GM21390 (cell line): Measurements from ENCODE around the gene ADD3.

Source experiments
- ATAC-seq: cut with Tn5 transposase; IDR thresholded peaks from one replicate; pipeline ENCODE4 v1.9.1; 2021; ENCODE audit not compliant: unreplicated experiment

The ADD3 gene

DNA sequence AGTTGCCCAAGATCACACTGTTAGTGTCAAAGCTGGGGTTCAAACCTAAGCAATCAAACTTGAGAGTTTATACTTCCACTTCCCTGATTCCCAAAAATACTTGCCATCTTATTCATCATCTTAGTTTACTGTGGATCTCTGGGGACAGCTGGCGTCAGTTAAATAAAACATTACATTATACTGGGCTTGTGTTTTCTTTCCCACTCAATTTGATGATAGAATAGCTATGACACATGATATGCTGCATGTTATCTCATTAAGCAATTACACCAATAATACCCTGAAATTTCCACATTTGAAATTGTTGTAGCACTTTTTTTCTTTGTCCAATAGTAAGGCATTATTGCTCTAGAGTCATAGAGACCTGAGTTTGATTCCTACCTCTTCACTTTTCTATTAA is 136.7 kb downstream of the ADD3 start:
- ATAC-seq: no peak

DNA sequence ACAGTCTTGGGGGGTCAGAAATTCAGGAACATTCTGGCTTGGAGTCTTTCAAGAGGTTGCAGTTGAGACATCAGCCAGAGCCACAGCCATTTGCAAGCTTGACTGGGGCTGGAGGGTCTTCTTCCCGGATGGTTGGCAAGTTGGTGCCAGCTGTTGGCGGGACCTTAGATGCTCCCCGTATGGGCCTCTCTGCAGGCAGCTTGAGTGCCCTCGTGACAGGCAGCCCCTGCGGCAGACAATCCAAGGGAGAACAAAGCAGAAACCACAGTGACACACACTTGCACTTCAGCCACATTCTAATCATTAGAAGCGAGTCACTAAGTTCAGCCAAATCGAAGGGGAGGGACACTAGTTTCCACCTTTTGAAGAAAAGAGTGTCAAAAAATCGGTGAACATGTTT is 140.2 kb downstream of the ADD3 start:
- no peak for ATAC-seq

DNA sequence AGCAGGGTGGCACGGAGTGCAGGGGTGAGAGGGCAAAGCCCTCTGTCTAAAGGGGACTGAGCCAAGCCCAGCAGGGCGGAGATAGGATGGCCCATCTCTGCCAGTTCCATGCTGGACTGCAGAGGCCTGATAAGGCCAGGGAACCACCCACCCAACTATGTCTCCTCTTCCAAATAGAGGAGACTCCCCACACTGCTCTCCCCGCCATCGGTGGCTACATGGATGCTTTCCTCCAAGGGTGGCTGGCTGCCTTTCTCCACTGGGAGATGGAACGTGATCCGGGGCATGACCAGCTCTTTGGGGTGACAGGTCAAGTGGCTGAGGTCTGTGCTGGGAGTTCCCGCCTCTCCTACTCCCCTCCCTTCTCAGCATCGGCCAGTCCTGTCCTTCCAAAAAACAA is 141.5 kb downstream of the ADD3 start:
- ATAC-seq: no peak

DNA sequence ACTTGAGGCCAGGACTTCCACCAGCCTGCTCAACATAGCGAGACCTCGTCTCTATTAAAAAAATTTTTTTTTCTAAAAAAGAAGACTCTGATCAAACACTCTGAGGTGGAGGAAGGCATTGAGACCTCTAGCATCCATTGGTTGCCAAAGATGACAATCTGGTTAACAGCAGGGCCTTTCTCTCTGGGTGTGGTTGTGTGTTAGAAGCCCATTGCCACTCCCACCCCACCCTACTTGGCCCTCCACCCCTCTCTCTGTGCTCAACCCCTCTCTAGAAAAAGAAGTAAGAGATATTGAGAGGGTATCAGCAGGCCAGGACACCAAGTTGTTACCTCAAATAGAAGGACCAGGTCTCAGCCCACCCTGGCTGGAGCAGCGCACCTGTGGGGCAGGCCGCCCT is 142.3 kb downstream of the ADD3 start:
- ATAC-seq: no peak

DNA sequence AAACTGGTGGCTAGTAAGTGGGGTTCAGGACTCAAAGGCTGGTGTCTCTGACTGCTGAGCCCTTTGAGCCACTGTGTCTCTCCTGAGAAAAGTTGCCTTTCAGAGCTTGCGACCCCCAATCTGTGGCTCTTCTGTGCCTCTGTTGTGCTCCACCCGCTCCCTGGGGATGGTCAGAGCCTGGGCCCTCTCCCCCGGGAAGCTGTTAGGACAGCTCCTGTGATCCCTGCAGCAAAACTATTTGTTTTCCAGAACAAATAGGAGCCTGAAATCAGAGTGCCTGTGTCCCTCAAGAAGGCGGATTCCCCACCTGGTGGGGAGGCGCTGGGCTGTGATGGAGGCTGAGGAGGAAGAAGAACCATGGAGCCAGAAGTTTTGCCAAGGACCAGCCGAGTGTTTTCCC is 143.2 kb downstream of the ADD3 start:
- ATAC-seq: no peak

DNA sequence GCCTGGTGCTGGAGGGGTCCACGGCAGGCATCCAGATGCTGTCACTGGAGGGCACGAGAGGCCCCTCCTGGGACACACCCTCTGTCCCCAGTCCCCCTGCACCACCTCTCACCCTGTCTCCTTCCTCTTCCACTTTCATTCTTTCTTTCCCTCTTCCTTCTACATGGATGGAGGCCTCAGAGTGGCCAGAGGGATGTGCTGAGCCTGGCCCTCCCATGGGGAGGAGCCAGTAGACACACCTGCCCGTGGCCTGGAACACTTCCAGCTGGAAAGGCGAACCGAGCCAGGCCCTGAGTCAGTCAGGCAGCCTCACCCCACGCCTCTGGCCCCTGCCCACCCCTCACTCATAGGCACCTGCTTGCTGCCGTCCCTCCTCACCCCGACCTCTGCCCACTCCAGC is 143.7 kb downstream of the ADD3 start:
- no peak for ATAC-seq

DNA sequence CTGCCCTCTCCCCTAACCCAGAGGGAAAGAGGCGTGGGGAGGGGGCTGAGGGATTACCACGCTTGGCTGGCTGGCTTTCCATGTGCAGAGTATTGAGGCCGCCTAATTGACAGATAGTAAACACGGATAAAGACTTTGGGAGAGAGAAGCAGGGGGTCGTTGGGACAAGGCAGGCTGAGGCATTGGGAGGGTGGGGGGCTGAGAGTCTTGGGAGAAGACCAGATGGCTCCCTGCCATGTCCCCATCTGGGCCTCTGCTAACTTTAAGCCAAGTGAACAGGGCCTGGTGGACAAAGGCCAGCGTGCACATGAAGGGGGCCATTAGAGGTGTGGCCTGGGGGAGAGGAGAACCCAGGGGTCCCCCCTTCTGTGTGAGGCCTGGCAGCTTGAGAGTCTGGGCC is 144.2 kb downstream of the ADD3 start:
- ATAC-seq: no peak

DNA sequence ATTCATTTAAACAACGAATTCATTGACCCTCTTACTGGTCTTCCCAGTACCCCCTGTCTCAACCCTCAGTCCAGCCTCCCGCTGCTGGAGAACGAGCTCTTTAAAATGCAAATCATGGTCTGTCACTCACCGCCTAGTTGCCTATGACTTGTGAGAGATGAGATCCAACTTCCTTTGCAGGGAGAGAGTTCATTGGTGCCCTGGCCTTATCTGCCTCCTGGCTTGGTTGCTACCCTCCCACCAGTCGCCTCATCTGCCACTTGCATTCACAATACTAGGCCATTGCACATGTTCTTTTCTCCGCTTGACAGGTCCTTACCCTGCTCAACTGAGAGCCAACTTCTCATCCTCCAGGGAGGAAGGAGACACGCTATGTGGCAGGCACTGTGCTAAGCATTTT is 145.6 kb downstream of the ADD3 start:
- no peak for ATAC-seq

DNA sequence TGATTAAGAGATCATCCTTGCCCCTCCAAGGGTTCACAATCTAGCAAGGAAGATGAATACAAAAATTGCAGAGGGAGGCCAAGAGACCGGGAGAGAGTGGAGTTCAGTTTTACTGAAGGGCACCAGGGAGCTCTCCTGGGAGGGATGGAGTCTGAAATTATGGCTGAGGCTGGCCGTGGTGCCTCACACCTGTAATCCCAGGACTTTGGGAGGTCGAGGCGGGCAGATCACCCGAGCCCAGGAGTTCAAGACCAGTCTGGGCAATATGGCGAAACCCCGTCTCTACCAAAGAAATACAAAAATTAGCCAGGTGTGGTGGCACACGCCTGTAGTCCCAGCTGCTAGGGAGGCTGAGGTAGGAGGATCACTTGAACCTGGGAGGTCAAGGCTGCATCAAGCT is 148.3 kb downstream of the ADD3 start:
- ATAC-seq: no peak

DNA sequence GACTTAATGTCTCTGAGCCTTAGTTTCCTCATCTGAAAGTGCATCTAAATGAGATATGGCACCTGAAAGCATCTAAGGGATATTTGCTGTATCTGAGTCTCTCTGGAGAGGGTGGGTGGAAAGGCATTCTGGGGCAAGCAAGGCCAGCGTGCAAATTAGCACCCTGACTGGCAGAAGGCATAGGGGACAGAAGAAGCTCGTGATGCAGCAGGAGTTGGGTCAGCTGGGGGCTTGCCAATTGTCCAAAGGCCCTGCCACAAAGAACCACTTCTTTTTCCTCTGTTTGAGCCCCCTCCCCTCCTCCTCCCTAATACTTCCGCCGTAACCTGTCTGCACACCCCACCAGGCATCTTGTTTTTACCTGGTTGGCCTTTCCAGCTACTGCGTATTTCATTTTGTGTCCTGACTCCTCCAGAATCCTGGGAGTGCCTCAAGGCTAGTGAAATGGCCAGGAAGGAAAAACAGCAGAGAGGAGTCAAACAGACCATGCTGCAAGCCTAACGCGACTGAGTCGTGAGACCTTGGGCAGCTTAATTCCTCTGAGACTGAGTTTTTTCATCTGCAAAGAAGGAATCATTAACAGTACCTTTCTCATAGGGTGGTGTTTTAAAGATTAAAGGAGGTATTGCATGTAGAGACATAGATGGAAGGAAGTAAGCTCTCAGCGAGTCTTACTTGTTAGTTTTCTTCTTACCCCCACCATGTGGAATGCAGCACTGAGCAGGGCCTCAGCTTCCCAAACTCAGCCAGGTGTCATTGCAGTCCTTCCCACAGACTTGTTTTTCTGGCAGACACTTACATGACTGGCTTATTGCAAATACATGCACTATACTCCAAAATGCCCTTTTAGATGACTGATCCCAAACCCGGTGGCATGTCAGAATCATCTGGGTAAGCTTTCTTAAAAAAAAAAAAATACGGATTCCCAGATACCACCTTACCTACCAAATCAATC is 150.5 kb downstream of the ADD3 start:
- ATAC-seq: no peak

DNA sequence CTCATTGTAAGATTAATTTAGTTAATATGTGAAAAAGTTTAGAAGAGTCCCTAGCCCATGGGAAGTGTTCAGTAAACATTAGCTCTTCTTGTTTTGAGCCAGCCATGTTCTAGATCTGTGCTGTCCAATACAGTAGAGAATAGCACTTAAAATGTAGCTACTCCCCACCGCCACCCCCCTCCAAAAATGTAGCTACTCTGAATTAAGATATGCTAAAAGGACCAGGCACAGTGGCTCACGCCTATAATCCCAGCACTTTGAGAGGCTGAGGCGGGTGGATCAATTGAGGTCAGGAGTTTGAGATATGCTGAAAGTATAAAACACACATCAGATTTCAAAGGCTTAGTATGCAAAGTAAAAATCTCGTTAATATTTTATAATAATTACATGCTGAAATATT is 152.3 kb downstream of the ADD3 start:
- ATAC-seq: no peak

DNA sequence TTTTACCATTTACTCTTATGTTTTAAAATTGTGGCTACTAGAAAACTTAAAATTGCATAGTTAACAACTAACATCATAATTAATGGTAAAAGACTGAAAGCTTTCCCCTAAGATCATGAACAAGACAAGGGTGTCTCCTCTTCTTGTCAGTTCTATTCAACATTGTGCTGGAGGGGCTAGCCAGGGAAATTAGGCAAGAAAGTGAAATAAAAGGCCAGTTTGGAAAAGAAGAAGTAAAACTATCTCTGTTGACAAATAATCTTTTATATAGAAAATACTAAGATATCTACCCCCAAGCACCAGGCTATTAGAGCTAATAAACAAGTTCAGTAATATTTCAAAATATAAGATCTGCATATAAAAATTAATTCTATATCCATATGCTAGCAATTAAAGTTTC is 152.7 kb downstream of the ADD3 start:
- no peak for ATAC-seq

DNA sequence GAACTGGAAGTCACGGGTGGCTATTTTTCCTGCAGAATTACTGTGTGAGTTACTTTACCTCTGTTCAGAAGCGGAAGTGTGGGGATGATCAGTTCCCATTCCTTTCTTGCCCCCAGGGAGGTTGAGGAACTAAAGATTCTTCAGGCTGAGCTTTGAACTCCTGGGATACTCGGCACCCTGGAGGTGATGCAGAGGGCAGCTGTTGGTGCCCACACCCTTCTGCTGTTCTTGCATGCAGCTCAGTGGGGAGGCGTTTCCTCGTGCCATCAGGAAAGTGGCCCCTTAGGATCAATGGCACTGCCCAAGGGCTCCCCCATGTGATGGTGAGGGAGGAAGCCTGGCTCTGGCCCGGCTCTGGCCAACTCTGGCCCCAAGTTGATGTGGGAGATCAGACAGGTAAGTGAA is 155.0 kb downstream of the ADD3 start:
- ATAC-seq: no peak

DNA sequence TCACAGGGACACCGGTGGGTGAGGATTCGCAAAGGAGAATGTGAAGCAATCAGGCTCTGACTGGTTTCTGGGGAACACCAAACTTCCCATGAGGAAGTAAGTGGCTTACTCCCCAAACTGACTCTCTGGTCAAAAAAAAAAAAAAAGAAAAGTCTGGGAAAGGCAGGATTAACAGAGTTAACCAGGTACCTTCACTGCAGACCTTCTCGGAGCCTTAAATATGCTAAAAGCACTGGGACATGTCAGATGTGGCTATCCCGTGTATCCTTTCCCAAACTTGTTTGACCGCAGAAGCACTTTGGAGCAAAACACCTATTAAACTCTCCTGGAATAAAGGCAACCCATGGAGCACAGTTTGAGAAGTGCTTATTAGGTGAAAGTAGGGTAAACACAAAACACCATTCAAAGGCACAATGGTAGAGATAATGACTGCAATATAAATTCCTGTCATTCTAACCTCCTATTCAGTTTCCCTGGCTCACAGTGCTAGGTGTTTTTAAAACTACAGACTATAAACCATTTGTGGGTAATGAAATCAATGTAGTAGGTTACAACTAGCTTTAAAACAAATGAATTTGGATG is 155.5 kb downstream of the ADD3 start:
- no peak for ATAC-seq

DNA sequence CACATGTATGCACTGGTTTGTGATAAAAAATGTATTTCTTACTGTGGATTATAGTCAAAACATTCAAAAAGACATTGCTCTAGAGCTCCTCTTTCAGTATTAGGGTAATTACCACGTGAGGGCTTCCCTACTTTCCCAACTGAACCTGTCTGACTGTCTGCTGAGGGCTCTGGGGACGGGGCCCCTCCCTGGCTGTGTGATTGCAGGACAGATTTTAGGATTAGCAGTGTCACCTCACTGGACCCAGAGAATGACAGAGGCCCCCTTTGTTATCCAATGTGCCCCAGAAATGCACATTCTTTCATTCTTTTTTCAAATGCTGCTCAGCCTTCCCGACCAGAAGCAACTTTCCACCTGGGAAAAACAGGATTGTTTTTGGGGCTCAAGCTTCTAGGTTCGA is 156.1 kb downstream of the ADD3 start:
- no peak for ATAC-seq

DNA sequence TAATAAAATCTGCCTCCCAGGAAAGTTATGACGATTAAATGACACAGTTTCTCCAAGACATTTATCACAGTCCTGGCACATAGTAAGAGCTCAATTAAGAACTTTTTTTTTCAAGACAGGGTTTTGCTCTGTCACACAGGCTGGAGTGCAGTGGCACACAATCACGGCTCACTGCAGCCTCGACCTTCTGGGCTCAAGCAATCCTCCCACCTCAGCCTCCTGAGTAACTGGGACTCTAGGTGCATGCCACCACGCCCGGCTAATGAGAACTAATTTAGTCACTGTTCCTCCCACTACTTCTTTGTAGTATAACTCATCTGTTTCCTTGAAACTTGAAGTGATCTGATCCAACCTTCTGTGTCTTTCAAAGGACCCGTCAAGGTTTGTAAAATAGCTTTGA is 157.5 kb downstream of the ADD3 start:
- ATAC-seq: no peak

DNA sequence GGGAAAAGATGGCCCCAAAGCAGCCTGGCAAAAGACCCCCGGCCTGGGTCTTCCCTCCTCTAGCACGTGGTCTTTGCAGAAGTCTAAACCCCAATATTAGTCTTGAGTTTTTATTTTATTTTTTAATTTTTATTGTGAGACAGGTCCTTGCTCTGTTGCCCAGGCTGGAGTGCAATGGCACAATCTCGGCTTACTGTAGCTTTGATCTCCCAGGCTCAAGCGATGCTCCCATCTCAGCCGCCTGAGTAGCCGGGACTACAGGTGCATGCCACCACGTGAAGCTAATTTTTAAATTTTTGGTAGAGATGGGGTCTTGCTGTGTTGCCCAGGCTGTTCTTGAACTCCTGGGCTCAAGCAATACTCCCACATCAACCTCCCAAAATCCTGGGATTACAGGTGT is 159.4 kb downstream of the ADD3 start:
- ATAC-seq: no peak

DNA sequence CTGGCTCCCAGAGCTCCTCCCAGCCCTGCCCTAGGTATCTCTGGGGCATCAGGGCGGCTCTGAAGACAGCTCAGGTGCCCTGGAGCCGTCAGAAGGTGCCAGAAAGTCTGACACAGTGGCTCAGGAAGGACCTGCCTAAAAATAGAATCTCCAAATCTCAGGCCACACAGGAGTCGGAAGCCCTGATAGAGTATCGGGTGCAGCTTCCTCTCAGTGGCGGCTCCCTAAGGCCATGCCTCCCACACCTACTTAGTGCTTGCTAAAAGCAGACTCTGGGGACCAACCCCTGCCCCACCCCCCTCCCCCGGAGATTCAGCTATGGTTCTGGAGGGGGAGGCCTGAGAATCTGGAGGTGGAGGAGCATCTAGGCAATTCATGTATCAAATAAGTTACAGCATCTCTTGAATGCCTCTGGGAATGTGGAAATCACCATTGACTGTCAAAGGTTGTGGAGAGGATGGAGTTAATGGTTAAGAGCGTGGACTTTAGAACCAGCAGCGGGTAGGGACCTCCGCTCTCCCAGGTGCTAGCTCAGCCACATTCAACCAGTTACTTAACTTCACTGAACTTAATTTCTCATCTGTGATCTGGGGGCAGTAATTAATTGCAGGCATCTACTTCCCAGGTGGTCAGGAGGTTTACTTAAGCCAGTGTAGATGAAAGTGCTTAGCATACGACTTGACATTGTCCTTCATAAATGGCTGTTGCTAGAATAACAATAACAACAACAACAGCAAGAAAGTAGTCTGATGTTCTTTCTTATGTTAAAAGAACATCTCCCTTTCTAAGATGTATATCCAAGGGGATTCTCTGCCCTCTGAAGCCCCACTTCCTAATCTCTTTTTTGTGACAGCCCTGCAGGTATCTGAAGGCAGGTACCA is 161.1 kb downstream of the ADD3 start:
- ATAC-seq: no peak

DNA sequence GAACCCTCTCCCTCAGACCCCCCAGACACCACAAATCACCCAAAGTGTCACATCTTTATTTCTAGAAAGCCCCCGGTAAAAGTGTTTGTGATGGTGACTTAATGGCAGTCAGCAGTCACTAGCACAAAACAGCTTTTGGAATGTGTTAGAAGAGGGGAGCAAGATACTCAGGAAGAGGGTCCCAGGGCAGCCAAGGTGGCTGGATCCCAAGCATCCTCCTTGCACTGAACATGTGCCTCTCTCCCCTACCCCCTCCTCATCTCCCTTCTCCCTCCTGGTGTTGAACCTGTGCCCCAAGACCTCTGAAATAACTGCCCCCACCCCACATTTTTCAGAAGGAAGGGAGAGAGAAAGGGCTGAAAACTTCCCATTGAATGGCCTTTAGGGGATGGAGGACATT is 161.8 kb downstream of the ADD3 start:
- no peak for ATAC-seq

DNA sequence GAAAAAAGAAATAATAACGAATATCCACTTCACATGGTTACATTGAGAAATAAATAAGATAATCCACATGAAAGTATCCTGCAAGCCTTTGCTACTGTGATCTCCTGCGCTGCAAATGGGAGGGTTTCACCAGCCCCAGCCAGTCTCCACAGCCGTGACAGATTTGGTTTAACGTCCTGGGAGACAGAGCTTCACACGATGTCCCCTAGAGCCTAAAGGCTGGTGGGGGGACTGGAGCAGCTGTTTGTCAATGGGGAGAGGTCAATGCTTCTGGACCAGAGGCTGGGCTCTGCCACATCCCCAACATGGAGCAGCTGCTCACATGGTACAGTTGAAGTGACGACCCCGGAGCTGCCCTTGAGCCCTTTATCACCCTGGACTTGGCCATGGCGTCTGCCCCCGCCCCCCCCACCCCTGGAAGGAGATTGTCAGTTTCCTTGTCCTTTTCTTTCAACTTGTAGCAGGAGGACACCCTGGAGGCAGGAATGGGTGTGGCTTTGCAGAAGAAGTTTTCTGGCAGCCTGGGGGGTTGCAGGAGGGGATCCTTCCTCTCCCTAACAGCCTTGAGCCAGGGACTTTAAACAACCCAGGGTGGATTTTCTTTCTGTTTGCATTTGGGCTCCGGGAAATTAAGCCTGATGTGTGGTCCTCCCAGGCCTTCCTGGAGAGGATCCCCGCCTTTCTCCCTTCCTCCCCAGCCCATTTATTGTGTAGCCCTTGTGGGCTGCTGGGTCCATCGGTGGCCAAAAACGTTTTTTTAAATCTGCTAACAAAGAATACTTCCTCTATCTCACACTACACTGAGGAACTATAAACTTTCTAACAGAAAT is 162.6 kb downstream of the ADD3 start:
- no peak for ATAC-seq

DNA sequence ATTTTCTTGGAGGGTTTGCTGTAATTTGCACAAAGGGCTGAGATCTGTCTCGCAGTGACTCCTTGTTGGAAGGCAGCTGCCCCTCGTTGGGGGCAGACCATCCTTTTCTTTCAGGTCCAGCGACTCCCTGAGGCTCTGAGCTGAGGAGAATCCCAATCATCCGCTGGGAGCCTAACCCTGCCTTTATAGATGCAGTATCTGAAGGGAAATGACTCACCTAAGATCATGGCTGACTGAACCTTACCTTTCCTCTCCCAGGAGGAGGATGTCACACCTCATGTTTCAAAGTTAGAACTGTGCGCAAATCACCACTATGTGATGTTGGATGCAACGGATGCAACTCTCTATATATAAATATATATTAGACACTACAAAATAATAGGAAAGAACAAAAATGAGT is 163.2 kb downstream of the ADD3 start:
- ATAC-seq: no peak
